BJ (cell line): ENCODE results near the gene CARD9. TPM values are rescaled to one million over a fixed set of nuclear protein-coding genes. Genes with fewer than 3 reads are reported as not detected.

Source experiments
- CTCF ChIA-PET: fragments of 350-600 bp; formaldehyde crosslinking; extraction: SDS; loops from one replicate; lab custom pipeline; 2021; ENCODE audit warnings: antibody characterized with exemption, inconsistent platforms; lab: Yijun Ruan, JAX
- POLR2A ChIA-PET: fragments of 300-600 bp; sonication (Branson Sonifier 250); formaldehyde crosslinking; extraction: SDS; loops from one replicate; lab custom pipeline; 2021; ENCODE audit warnings: antibody characterized with exemption; lab: Charles Lee
- DNase-seq: peaks from one replicate; pipeline ENCODE4 v3.0.0-alpha.2; 2011; ENCODE audit warnings: low read depth
- H3K27me3 ChIP-seq: 2 replicates; pipeline ENCODE4 v1.6.0; 2011; ENCODE audit warnings: low read length; ENCODE audit not compliant: control insufficient read depth, insufficient read depth
- H3K36me3 ChIP-seq: 2 replicates; pipeline ENCODE4 v1.5.1; 2011; ENCODE audit warnings: low read length; ENCODE audit not compliant: control insufficient read depth, insufficient read depth
- H3K4me3 ChIP-seq: 2 replicates; pipeline ENCODE4 v1.5.1; 2011; ENCODE audit warnings: low read depth, mild to moderate bottlenecking, control low read depth, low read length
- CTCF ChIP-seq: IDR thresholded peaks from 2 replicates; pipeline ENCODE4 v1.5.1; 2011; ENCODE audit warnings: low read depth, mild to moderate bottlenecking, control low read depth, inconsistent platforms, low read length, moderate library complexity; ENCODE audit not compliant: insufficient read depth
- polyA plus RNA-seq: library from polyadenylated mRNA; depleted of rRNA; stranded (reverse); fragments of >200 nt; gene quantifications from 2 replicates; pipeline ENCODE4 v1.2.3, GENCODE V29; 2011; rRNA removed

Gene CARD9
- polyA plus RNA-seq, 1 experiment, result 21.3 TPM

- ChIA-PET POLR2A (no interaction called here), CTCF (interaction anchor here (1.0 to 4.9 kb wide), 5 partner anchors 11 to 88 kb away, joined by 3 to 93 read pairs (median 68); partner anchors contain the start of genes CARD9, DNLZ, GPSM1 and SNAPC4)
- H3K27me3 ChIP-seq, result no peaks in the 10 kb centered on the region
- no peak overlapping the region for H3K4me3 ChIP-seq
- no peak for DNase-seq
- TF ChIP-seq CTCF, result no peak
- H3K36me3 ChIP-seq, result no peaks in the 10 kb centered on the region
Observed at GRCh38 chr9:136314056-136314416, 59.4 kb downstream of the CARD9 start.

Other genes with a start within 250 kb of the CARD9 start
- not detected in 2 replicates for gene LHX3, start 168.5 kb downstream of the CARD9 start, polyA plus RNA-seq
- gene QSOX2, start 127.9 kb downstream of the CARD9 start, polyA plus RNA-seq, result 7.0 and 7.2 TPM in 2 replicates
- gene CCDC187, start 69.6 kb downstream of the CARD9 start, polyA plus RNA-seq, result not detected in 2 replicates
- gene GPSM1, start 46.1 kb downstream of the CARD9 start, polyA plus RNA-seq, result 19.2 and 33.1 TPM in 2 replicates
- 7.2 and 8.5 TPM in 2 replicates for gene DNLZ, start 9.9 kb downstream of the CARD9 start, polyA plus RNA-seq
- 1.6 and 1.7 TPM in 2 replicates for gene SNAPC4, start 26.5 kb upstream of the CARD9 start, polyA plus RNA-seq
- 25.1 and 28.0 TPM in 2 replicates for gene ENTR1, start 36.9 kb upstream of the CARD9 start, polyA plus RNA-seq
- 43.9 and 61.6 TPM in 2 replicates for gene PMPCA, start 37.0 kb upstream of the CARD9 start, polyA plus RNA-seq
- gene INPP5E, start 66.2 kb upstream of the CARD9 start, polyA plus RNA-seq, result 3.7 and 5.6 TPM in 2 replicates
- gene SEC16A, start 109.4 kb upstream of the CARD9 start, polyA plus RNA-seq, result 15.5 and 24.4 TPM in 2 replicates
- 0.97 and 1.3 TPM in 2 replicates for gene NOTCH1, start 172.4 kb upstream of the CARD9 start, polyA plus RNA-seq